K562 (cell line): Measurements from ENCODE around the gene ARMH3. TPM values are rescaled to one million over a fixed set of nuclear protein-coding genes. Genes with fewer than 3 reads are reported as not detected.
A peak's percentile ranks its signal among the peaks of the same experiment; 100 is the strongest.

Experiments used
- ATAC-seq: fragments of 200-7000 bp; cut with Tn5 transposase; 3 replicates; pipeline ENCODE4 v1.9.1; 2020; ENCODE audit warnings: moderate library complexity
- BruUV-seq: library from RNA; stranded (reverse); fragments of 400-500 nt; replicated peaks from 2 replicates; lab custom pipeline; 2021; lab: Mats Ljungman, UMichigan
- CTCF ChIA-PET: fragments of 300-600 bp; formaldehyde crosslinking; extraction: SDS; loops from one replicate; lab custom pipeline; 2021; ENCODE audit warnings: low intra/inter-chr PET ratio; lab: Yijun Ruan, JAX
- POLR2A ChIA-PET: fragments of 300-600, 350-650 bp; sonication (Branson Sonifier 250); formaldehyde crosslinking; extraction: SDS; loops from one replicate; lab custom pipeline; 2021; ENCODE audit warnings: antibody characterized with exemption, inconsistent platforms; lab: Yijun Ruan, JAX
- DNase-seq, 4 experiments: peaks; one replicate each; pipeline versions ENCODE4 v3.0.0 to v3.0.0-alpha.2; 2011 to 2018; ENCODE audit warnings: low spot score in 3 of 4, mixed read lengths in 3 of 4; ENCODE audit errors: extremely low read depth in 1 of 4
- FAIRE-seq: peaks from 2 replicates; lab custom pipeline; 2011; peaks lifted over from hg19 to GRCh38; lab: Jason Lieb, UNC
- H2AFZ ChIP-seq: 2 replicates; pipeline ENCODE4 v1.6.0; 2011; ENCODE audit warnings: low read depth, low read length, control low read depth, inconsistent platforms
- H3K27ac ChIP-seq: fragments of 200-600 bp; 3 replicates; pipeline ENCODE4 v1.8.0; 2011; ENCODE audit warnings: low read depth, mild to moderate bottlenecking, control low read depth, inconsistent platforms, low read length, moderate library complexity, mixed read lengths; ENCODE audit errors: extremely low read depth
- H3K27me3 ChIP-seq, 2 experiments: fragments of 300-600 bp in 1 of 2; 2 replicates in 1 of 2; 3 replicates in 1 of 2; pipeline versions ENCODE4 v1.6.0 to v1.8.0; 2011; ENCODE audit warnings: inconsistent platforms in 2 of 2, low read length in 2 of 2, mild to moderate bottlenecking in 1 of 2, mixed read lengths in 1 of 2, moderate library complexity in 1 of 2; ENCODE audit not compliant: control insufficient read depth in 2 of 2, insufficient read depth in 2 of 2
- H3K36me3 ChIP-seq: fragments of 300-600 bp; 3 replicates; pipeline ENCODE4 v1.8.0; 2011; ENCODE audit warnings: mild to moderate bottlenecking, low read length, inconsistent platforms; ENCODE audit not compliant: control insufficient read depth, insufficient read depth
- H3K4me1 ChIP-seq, 2 experiments: fragments of 200-600 bp in 1 of 2; replicated peaks in 1 of 2; 2 replicates in 1 of 2; 3 replicates in 1 of 2; pipeline versions ENCODE4 v1.5.1 to v1.8.0; 2011; ENCODE audit warnings: inconsistent platforms in 2 of 2, low read length in 2 of 2, mild to moderate bottlenecking in 1 of 2, mixed read lengths in 1 of 2, moderate library complexity in 1 of 2; ENCODE audit not compliant: control insufficient read depth in 2 of 2, insufficient read depth in 2 of 2
- H3K4me2 ChIP-seq: 2 replicates; pipeline ENCODE4 v1.6.1; 2011; ENCODE audit warnings: low read length, control low read depth, inconsistent platforms, mixed read lengths; ENCODE audit not compliant: insufficient read depth
- H3K4me3 ChIP-seq: fragments of 200-600 bp; sonication (generic), shearing (Covaris generic); 2 replicates; pipeline ENCODE4 v1.5.1; 2016; ENCODE audit warnings: control low read depth, inconsistent platforms
- H3K79me2 ChIP-seq: fragments of 200-600 bp; 3 replicates; pipeline ENCODE4 v1.8.0; 2011; ENCODE audit warnings: low read length, inconsistent platforms; ENCODE audit not compliant: control insufficient read depth, insufficient read depth
- H3K9ac ChIP-seq, 2 experiments: 2 replicates each; pipeline versions ENCODE4 v1.6.0 to v1.6.1; 2011; ENCODE audit warnings: low read depth in 2 of 2, low read length in 2 of 2, control low read depth in 1 of 2, inconsistent platforms in 1 of 2, mild to moderate bottlenecking in 1 of 2, mixed read lengths in 1 of 2; ENCODE audit not compliant: insufficient read depth in 1 of 2
- H3K9me1 ChIP-seq: one replicate; pipeline ENCODE4 v1.6.0; 2011; ENCODE audit warnings: inconsistent platforms, mild to moderate bottlenecking, low read length, moderate library complexity; ENCODE audit not compliant: control insufficient read depth, insufficient read depth
- H3K9me3 ChIP-seq: replicated peaks from 2 replicates; pipeline ENCODE4 v1.5.1; 2011; ENCODE audit warnings: low read depth, low read length, inconsistent platforms; ENCODE audit not compliant: control insufficient read depth, insufficient read depth
- H4K20me1 ChIP-seq: replicated peaks from 2 replicates; pipeline ENCODE4 v1.6.1; 2011; ENCODE audit warnings: low read length, inconsistent platforms, mixed read lengths; ENCODE audit not compliant: control insufficient read depth, insufficient read depth
- BRD9 ChIP-seq: fragments of 450-650 bp; IDR thresholded peaks from 2 replicates; pipeline ENCODE4 v1.6.1; 2018; ENCODE audit warnings: low read depth; ENCODE audit not compliant: partially characterized antibody
- E2F8 ChIP-seq: fragments of 450-650 bp; IDR thresholded peaks from 2 replicates; pipeline ENCODE4 v1.7.1; 2018; ENCODE audit warnings: mild to moderate bottlenecking, low read depth; ENCODE audit not compliant: partially characterized antibody
- KDM1A ChIP-seq, 2 experiments: fragments of 450-650 bp; IDR thresholded peaks; 2 replicates each; pipeline ENCODE4 v1.6.1; 2016; ENCODE audit warnings: mild to moderate bottlenecking in 2 of 2
- KLF16 ChIP-seq: IDR thresholded peaks from 2 replicates; pipeline ENCODE4 v1.6.1; 2016; ENCODE audit warnings: antibody characterized with exemption
- NR2C2 ChIP-seq, 2 experiments: fragments of 200-800 bp in 1 of 2; sonication (Bioruptor generic) in 1 of 2; sonication (generic) in 1 of 2; formaldehyde crosslinking in 1 of 2; IDR thresholded peaks; 2 replicates each; pipeline versions ENCODE4 v1.6.1 to v1.8.0; 2016 to 2022; ENCODE audit warnings: mild to moderate bottlenecking in 1 of 2, missing compliant biosample characterization in 1 of 2, missing genetic modification characterization in 1 of 2, missing genetic modification reagents in 1 of 2
- PHF8 ChIP-seq: fragments of 200-600 bp; sonication (generic); IDR thresholded peaks from 2 replicates; pipeline ENCODE4 v1.6.1; 2012; ENCODE audit warnings: mixed run types, mild to moderate bottlenecking, inconsistent platforms, low read length, moderate library complexity, borderline replicate concordance
- SP2 ChIP-seq: IDR thresholded peaks from 2 replicates; pipeline ENCODE4 v1.6.1; 2011; ENCODE audit warnings: mild to moderate bottlenecking, low read depth, low read length, moderate library complexity; ENCODE audit not compliant: poor library complexity, severe bottlenecking; ENCODE audit errors: extremely low read depth
- XRCC4 ChIP-seq: IDR thresholded peaks from one replicate; pipeline ENCODE4 v1.6.1; 2011; ENCODE audit not compliant: insufficient read depth, insufficient read length; ENCODE audit errors: extremely low read depth
- ZFPM2 ChIP-seq: fragments of 250-450 bp; sonication (Bioruptor Pico); IDR thresholded peaks from 2 replicates; pipeline ENCODE4 v1.5.1; 2022; ENCODE audit warnings: mild to moderate bottlenecking
- ZNF695 ChIP-seq: fragments of 450-650 bp; formaldehyde crosslinking; IDR thresholded peaks from 2 replicates; pipeline ENCODE4 v1.4.0; 2020; ENCODE audit warnings: mild to moderate bottlenecking, moderate library complexity
- WGBS: fragments of 100-300 bp; shearing (Covaris generic); methylation state at CpG from one replicate; pipeline ENCODE4 v1.1.6; 2016; ENCODE audit warnings: low coverage, mixed read lengths; ENCODE audit not compliant: insufficient coverage; ENCODE audit errors: missing lambda C conversion rate; 5-methylcytosine and 5-hydroxymethylcytosine counted together
- in situ Hi-C: fragments of 300-500 bp; cut with MboI; formaldehyde crosslinking; loops from 4 replicates; pipeline ENCODE4 v1.15.0; 2018; ENCODE audit warnings: inconsistent platforms, mixed read lengths
- intact Hi-C: fragments of 100-400 bp; cut with micrococcal nuclease; formaldehyde crosslinking; loops from 2 replicates; pipeline ENCODE4 v1.14.2; 2022
- polyA plus RNA-seq, 8 experiments: library from polyadenylated mRNA; depleted of rRNA in 4 of 8; stranded (reverse) in 5 of 8; unstranded in 3 of 8; fragments of >200 nt; fragmentation: Nextera tagmentation in 2 of 8; fragmentation: Illumina TruSeq in 1 of 8; extraction: Ambion mirVana in 2 of 8; extraction: Trizol in 1 of 8; gene quantifications; 2 replicates each; pipeline versions ENCODE4 v1.2.1 to v1.2.3, GENCODE V29; 2011 to 2014; ENCODE audit warnings: inconsistent platforms in 1 of 8, missing spikeins in 1 of 8
- total RNA-seq, 7 experiments: library from RNA; depleted of rRNA in 6 of 7; stranded (reverse); fragments of >200 nt in 6 of 7; fragmentation: Illumina TruSeq in 2 of 7; extraction: Trizol in 2 of 7; gene quantifications; 2 replicates each; pipeline versions ENCODE4 v1.2.1 to v1.2.3, GENCODE V29; 2011 to 2021; ENCODE audit warnings: low replicate concordance in 1 of 7
- TF ChIP-seq, protein P1 (sequence below): IDR thresholded peaks from 2 replicates; pipeline ENCODE4 v1.6.1; 2012; ENCODE audit warnings: low read depth, low read length, improper control_type of control experiment, borderline replicate concordance

Gene ARMH3
- total and polyA plus RNA-seq, 9 of the 15 experiments (the other 6 are each of a cell fraction or from before 2014, with no cell fraction given) = 0.29 to 0.73 TPM; not detected in 7

DNA sequence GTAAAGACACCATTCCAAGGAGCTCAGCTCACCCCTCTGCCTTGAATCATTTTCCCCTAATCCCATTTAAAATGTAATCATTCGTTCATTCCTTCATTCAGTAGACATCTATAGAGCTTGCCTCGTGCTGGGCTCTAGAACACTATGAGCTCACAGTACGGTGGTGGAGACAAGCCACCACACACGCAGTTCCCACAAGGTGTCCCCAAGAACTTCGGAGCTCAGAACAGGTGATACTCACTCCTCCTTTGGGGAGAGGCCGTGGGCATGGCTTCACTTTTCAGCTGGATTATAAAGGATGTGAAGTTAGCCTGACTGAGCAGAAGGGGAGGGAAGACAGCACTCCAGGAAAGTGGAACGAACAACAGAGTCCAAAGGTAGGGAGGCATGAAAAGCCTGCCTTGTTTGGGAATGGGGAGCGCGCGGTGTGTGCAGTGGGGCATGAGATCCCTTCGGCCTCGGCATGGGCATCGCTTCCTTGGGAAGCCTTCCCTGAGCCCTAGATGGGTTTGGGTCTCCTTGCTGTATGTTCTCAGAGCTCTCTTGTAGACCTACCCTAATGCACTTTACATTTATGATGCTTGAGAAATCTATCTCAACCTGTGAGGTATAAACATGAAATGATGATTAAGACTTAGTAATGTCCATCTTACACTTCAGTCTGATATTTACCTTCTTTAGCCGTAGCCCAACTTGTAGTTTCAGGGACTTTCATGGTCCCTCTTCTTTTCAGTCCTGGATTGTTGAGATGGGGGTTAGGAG lies 236.9 kb downstream of the ARMH3 start (continued):
- TF ChIP-seq XRCC4 = no peak
- TF ChIP-seq SP2 = no peak
- no peak for TF ChIP-seq ZFPM2 (CRISPR knock-in tag)
- TF ChIP-seq, protein P1, sequence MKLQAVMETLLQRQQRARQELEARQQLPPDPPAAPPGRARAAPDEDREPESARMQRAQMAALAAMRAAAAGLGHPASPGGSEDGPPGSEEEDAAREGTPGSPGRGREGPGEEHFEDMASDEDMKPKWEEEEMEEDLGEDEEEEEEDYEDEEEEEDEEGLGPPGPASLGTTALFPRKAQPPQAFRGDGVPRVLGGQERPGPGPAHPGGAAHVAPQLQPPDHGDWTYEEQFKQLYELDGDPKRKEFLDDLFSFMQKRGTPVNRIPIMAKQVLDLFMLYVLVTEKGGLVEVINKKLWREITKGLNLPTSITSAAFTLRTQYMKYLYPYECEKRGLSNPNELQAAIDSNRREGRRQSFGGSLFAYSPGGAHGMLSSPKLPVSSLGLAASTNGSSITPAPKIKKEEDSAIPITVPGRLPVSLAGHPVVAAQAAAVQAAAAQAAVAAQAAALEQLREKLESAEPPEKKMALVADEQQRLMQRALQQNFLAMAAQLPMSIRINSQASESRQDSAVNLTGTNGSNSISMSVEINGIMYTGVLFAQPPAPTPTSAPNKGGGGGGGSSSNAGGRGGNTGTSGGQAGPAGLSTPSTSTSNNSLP = no peak
- no peak; a peak in 1 of 4 replicates for TF ChIP-seq KDM1A (IDR thresholded peaks at IDR 0.05)

DNA sequence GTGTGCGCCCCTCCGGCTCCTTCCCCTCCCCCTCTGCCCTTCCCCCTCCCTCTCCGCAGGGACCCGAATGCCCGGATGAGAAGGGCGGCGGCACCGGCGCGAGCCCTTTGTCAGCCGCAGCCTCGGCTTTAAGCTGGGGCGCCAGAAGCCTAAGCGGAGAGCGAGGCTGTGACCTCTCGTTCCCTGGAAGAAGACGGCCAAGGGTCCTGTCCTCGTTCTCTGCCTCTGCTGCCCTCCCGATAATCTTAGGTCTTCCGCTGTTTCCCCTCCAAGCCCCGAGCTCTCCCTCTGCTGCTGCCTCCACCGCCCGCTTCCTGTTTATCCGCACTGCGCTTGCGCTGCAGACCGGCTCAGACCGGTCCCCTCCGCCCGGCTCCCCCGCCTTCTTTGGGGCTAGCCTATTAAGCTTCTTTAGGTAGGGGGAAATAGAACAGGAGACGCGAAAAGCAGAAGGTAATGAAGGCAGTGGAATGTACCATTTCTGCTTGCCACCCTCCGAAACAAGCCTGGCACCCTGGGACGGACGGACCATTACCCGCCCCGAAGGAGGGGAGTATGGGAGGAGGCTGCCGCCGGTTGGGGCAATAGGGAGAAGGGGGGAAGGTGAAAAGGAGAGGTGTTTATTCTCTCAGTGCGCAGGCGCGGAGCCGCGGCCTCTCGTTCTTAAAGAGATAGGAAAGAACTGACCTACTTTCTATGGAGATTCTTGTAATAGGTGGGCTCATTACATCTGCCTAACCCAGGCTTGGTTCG lies 237.7 kb downstream of the ARMH3 start, which contains the start of gene OGA:
Gene OGA, minus strand, starts transcription at position 326 of the 753 bp plus-strand sequence. CDS start 422 bp downstream, outside the sequence.
- peak; percentile 86 for ATAC-seq
- WGBS = under 1% methylated on average over 40 of the region's 47 CpGs
- no peak for TF ChIP-seq E2F8
- peak; percentile 100 for TF ChIP-seq KLF16
- peak; percentile 76; the same call in 1 of the 2 replicates for TF ChIP-seq PHF8
- TF ChIP-seq ZNF695 (CRISPR knock-in tag) = no peak
- TF ChIP-seq NR2C2 (CRISPR knock-in tag; IDR thresholded peaks at IDR 0.05) = no peak
- peak; percentile 62 for TF ChIP-seq NR2C2 (tag; IDR thresholded peaks at IDR 0.05)
- peak; percentile 68 for TF ChIP-seq BRD9

More for the DNA sequence above, 237.7 kb downstream of the ARMH3 start, which contains the start of gene OGA:
- in situ Hi-C loops (no loop called here), intact Hi-C loops (no loop called here)
- Histone ChIP-seq H3K9ac (peak within 1 kb of the TSS; percentile 96 to 100), H3K36me3 (peaks cover 16% of the 10 kb centered on the region; the same call in 1 of the 3 replicates), H3K9me3 (no peaks in the 10 kb centered on the region), H3K4me2 (peak within 1 kb of the TSS; percentile 98), H3K27ac (peak within 1 kb of the TSS; percentile 99), H3K9me1 (no peaks in the 10 kb centered on the region), H3K79me2 (peaks cover 75% of the 10 kb centered on the region), H3K27me3 (no peaks in the 10 kb centered on the region), H3K4me1 (peaks cover 12 to 16% of the 10 kb centered on the region in 2 experiments; a peak in 4 of 5 replicates), H3K4me3 (peak within 1 kb of the TSS; percentile 98), H2AFZ (peak within 1 kb of the TSS; percentile 88), H4K20me1 (peaks cover 35% of the 10 kb centered on the region)
- BruUV-seq = no TSS peak
- ChIA-PET CTCF (interaction anchor here (0.6 kb wide), 1 partner anchor 226 kb away, joined by 3 read pairs; no protein-coding TSS in a partner anchor), POLR2A (interaction anchor here (0.5 to 3.9 kb wide), 16 partner anchors 8 to 1555 kb away, joined by 3 to 19 read pairs (median 4); partner anchors contain the start of gene POLL)
- FAIRE-seq = peak; percentile 91
- DNase-seq = peak; percentile 85 to 96 (median 89)
